ENCODE results near the gene ACADSB.

The ACADSB gene

GRCh38 chr10:123043409-123043925 lies 34.7 kb downstream of the ACADSB start:
- DNase-seq = peak; percentile 15

GRCh38 chr10:123044391-123044790 lies 35.6 kb downstream of the ACADSB start:
- no peak for DNase-seq

GRCh38 chr10:123045961-123046731 lies 37.3 kb downstream of the ACADSB start:
- DNase-seq = no peak

- DNase-seq = no peak
Measured at GRCh38 chr10:123057968-123058367, 49.2 kb downstream of the ACADSB start.

- no peak for DNase-seq
Measured at GRCh38 chr10:123061865-123062264, 53.1 kb downstream of the ACADSB start.

GRCh38 chr10:123062726-123063125 lies 53.9 kb downstream of the ACADSB start:
- DNase-seq = no peak

GRCh38 chr10:123068087-123068853 lies 59.5 kb downstream of the ACADSB start:
- no peak for DNase-seq

- DNase-seq = no peak
Measured at GRCh38 chr10:123069246-123069986, 60.6 kb downstream of the ACADSB start.

- DNase-seq = no peak
Measured at GRCh38 chr10:123073187-123073586, 64.4 kb downstream of the ACADSB start.

- no peak for DNase-seq
Measured at GRCh38 chr10:123074215-123074614, 65.4 kb downstream of the ACADSB start.

- no peak for DNase-seq
Measured at GRCh38 chr10:123081896-123082295, 73.1 kb downstream of the ACADSB start.

- no peak for DNase-seq
Measured at GRCh38 chr10:123083811-123084210, 75.0 kb downstream of the ACADSB start.

- DNase-seq = no peak
Measured at GRCh38 chr10:123086281-123086680, 77.5 kb downstream of the ACADSB start.

GRCh38 chr10:123087348-123087747 lies 78.5 kb downstream of the ACADSB start:
- DNase-seq = no peak

GRCh38 chr10:123087786-123088185 lies 79.0 kb downstream of the ACADSB start:
- no peak for DNase-seq

GRCh38 chr10:123092635-123093414 lies 84.0 kb downstream of the ACADSB start:
- DNase-seq = no peak

GRCh38 chr10:123093489-123093888 lies 84.7 kb downstream of the ACADSB start:
- DNase-seq = no peak

GRCh38 chr10:123096452-123096851 lies 87.6 kb downstream of the ACADSB start:
- no peak for DNase-seq

GRCh38 chr10:123097039-123097438 lies 88.2 kb downstream of the ACADSB start:
- no peak for DNase-seq

GRCh38 chr10:123100030-123100762 lies 91.4 kb downstream of the ACADSB start:
- no peak for DNase-seq

GRCh38 chr10:123101872-123102271 lies 93.1 kb downstream of the ACADSB start:
- DNase-seq = no peak

- no peak for DNase-seq
Measured at GRCh38 chr10:123102673-123103072, 93.9 kb downstream of the ACADSB start.
